Loucy (cell line): ENCODE measurements around the gene XDH.

Experiments
- CTCF ChIP-seq: fragments of 200-600 bp; sonication (generic); conservative IDR thresholded peaks from 2 replicates; pipeline ENCODE4 v1.5.1; 2014; ENCODE audit warnings: mild to moderate bottlenecking, antibody characterized with exemption, low read length
- EZH2phosphoT487 ChIP-seq: fragments of 200-600 bp; IDR thresholded peaks from 2 replicates; pipeline ENCODE4 v1.6.1; 2018; ENCODE audit warnings: antibody characterized with exemption, mild to moderate bottlenecking, moderate library complexity, borderline replicate concordance

GRCh38 chr2:31406593-31407385 lies 7.8 kb downstream of the XDH start:
- TF ChIP-seq CTCF, result no peak
- no peak for TF ChIP-seq EZH2phosphoT487
